SK-N-SH (cell line): ENCODE results near the gene TMEM63B.
"Not testable (repeated sequence)": the region's sequence is repeated elsewhere in the genome, so short reads cannot be mapped to it uniquely, and the experiment has no call there.

Experiments
- CHD2 ChIP-seq: fragments of 150-350 bp; IDR thresholded peaks from 2 replicates; pipeline ENCODE4 v1.6.1; 2018; ENCODE audit warnings: low read length; ENCODE audit not compliant: partially characterized antibody
- CTCF ChIP-seq: fragments of 200-600 bp; sonication (generic); IDR thresholded peaks from 2 replicates; pipeline ENCODE4 v1.6.1; 2017; ENCODE audit warnings: antibody characterized with exemption, mild to moderate bottlenecking, moderate library complexity
- FOSL2 ChIP-seq: IDR thresholded peaks from 2 replicates; pipeline ENCODE4 v1.4.0; 2012; ENCODE audit warnings: low read depth, mild to moderate bottlenecking, moderate library complexity, borderline replicate concordance
- GABPA ChIP-seq: IDR thresholded peaks from 2 replicates; pipeline ENCODE4 v1.4.0; 2012; ENCODE audit warnings: low read depth, mild to moderate bottlenecking
- GATA2 ChIP-seq: sonication (generic); formaldehyde crosslinking; IDR thresholded peaks from 2 replicates; pipeline ENCODE4 v1.5.0; 2020; ENCODE audit warnings: mild to moderate bottlenecking, missing genetic modification reagents
- NFIC ChIP-seq: IDR thresholded peaks from 2 replicates; pipeline ENCODE4 v1.4.0; 2012; ENCODE audit warnings: borderline replicate concordance
- POLR2AphosphoS5 ChIP-seq: IDR thresholded peaks from 2 replicates; pipeline ENCODE4 v1.6.1; 2012; ENCODE audit warnings: low read depth, low read length
- RCOR1 ChIP-seq: fragments of 150-350 bp; IDR thresholded peaks from 2 replicates; pipeline ENCODE4 v1.6.1; 2017; ENCODE audit warnings: antibody characterized with exemption, low read length
- RXRA ChIP-seq: IDR thresholded peaks from 2 replicates; pipeline ENCODE4 v1.4.0; 2012; ENCODE audit warnings: low read depth, mild to moderate bottlenecking, borderline replicate concordance
- SMC3 ChIP-seq: IDR thresholded peaks from 2 replicates; pipeline ENCODE4 v1.6.1; 2012; ENCODE audit warnings: low read depth, low read length, improper control_type of control experiment
- TCF12 ChIP-seq: IDR thresholded peaks from 2 replicates; pipeline ENCODE4 v1.4.0; 2012
- ZBTB33 ChIP-seq: IDR thresholded peaks from 2 replicates; pipeline ENCODE4 v1.4.0; 2012; ENCODE audit warnings: low read depth, borderline replicate concordance

DNA sequence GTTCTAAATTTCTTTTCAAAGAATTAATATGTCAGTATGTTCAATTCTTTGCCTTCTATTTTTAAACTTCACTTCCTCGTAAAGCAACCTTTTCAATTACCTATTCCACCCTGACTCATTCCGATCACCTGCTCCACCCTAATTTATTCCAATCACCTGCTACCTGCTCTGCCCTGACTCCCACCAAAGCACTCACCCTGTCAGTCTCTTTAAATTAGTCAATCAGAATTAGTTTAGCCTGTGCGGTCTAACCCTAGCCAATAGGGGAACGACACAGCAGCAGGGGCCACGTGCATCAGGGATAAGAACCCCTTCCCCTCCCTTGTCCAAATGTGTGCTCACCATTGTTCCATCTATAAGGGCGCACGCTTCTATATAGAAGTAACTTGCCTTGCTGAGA lies 58.0 kb downstream of the TMEM63B start:
- TF ChIP-seq TCF12; CTCF; NFIC; CHD2; POLR2AphosphoS5; SMC3; ZBTB33; GATA2 (CRISPR knock-in tag); RCOR1; RXRA; GABPA; FOSL2: not testable (repeated sequence)
